K562 (cell line): ENCODE measurements around the gene SND1. TPM values are rescaled to one million over a fixed set of nuclear protein-coding genes. Genes with fewer than 3 reads are reported as not detected.

ENCODE experiments used
- ATAC-seq: fragments of 200-7000 bp; cut with Tn5 transposase; 3 replicates; pipeline ENCODE4 v1.9.1; 2020; ENCODE audit warnings: moderate library complexity
- BruUV-seq: library from RNA; stranded (reverse); fragments of 400-500 nt; replicated peaks from 2 replicates; lab custom pipeline; 2021; lab: Mats Ljungman, UMichigan
- CTCF ChIA-PET: fragments of 300-600 bp; formaldehyde crosslinking; extraction: SDS; loops from one replicate; lab custom pipeline; 2021; ENCODE audit warnings: low intra/inter-chr PET ratio; lab: Yijun Ruan, JAX
- POLR2A ChIA-PET: fragments of 300-600, 350-650 bp; sonication (Branson Sonifier 250); formaldehyde crosslinking; extraction: SDS; loops from one replicate; lab custom pipeline; 2021; ENCODE audit warnings: antibody characterized with exemption, inconsistent platforms; lab: Yijun Ruan, JAX
- DNase-seq, 4 experiments: peaks; one replicate each; pipeline versions ENCODE4 v3.0.0 to v3.0.0-alpha.2; 2011 to 2018; ENCODE audit warnings: low spot score in 3 of 4, mixed read lengths in 3 of 4; ENCODE audit errors: extremely low read depth in 1 of 4
- FAIRE-seq: peaks from 2 replicates; lab custom pipeline; 2011; peaks lifted over from hg19 to GRCh38; lab: Jason Lieb, UNC
- H2AFZ ChIP-seq: 2 replicates; pipeline ENCODE4 v1.6.0; 2011; ENCODE audit warnings: low read depth, low read length, control low read depth, inconsistent platforms
- H3K27ac ChIP-seq: fragments of 200-600 bp; 3 replicates; pipeline ENCODE4 v1.8.0; 2011; ENCODE audit warnings: low read depth, mild to moderate bottlenecking, control low read depth, inconsistent platforms, low read length, moderate library complexity, mixed read lengths; ENCODE audit errors: extremely low read depth
- H3K27me3 ChIP-seq, 2 experiments: fragments of 300-600 bp in 1 of 2; 2 replicates in 1 of 2; 3 replicates in 1 of 2; pipeline versions ENCODE4 v1.6.0 to v1.8.0; 2011; ENCODE audit warnings: inconsistent platforms in 2 of 2, low read length in 2 of 2, mild to moderate bottlenecking in 1 of 2, mixed read lengths in 1 of 2, moderate library complexity in 1 of 2; ENCODE audit not compliant: control insufficient read depth in 2 of 2, insufficient read depth in 2 of 2
- H3K36me3 ChIP-seq: fragments of 300-600 bp; 3 replicates; pipeline ENCODE4 v1.8.0; 2011; ENCODE audit warnings: mild to moderate bottlenecking, low read length, inconsistent platforms; ENCODE audit not compliant: control insufficient read depth, insufficient read depth
- H3K4me1 ChIP-seq, 2 experiments: fragments of 200-600 bp in 1 of 2; replicated peaks in 1 of 2; 2 replicates in 1 of 2; 3 replicates in 1 of 2; pipeline versions ENCODE4 v1.5.1 to v1.8.0; 2011; ENCODE audit warnings: inconsistent platforms in 2 of 2, low read length in 2 of 2, mild to moderate bottlenecking in 1 of 2, mixed read lengths in 1 of 2, moderate library complexity in 1 of 2; ENCODE audit not compliant: control insufficient read depth in 2 of 2, insufficient read depth in 2 of 2
- H3K4me2 ChIP-seq: 2 replicates; pipeline ENCODE4 v1.6.1; 2011; ENCODE audit warnings: low read length, control low read depth, inconsistent platforms, mixed read lengths; ENCODE audit not compliant: insufficient read depth
- H3K4me3 ChIP-seq: fragments of 200-600 bp; sonication (generic), shearing (Covaris generic); 2 replicates; pipeline ENCODE4 v1.5.1; 2016; ENCODE audit warnings: control low read depth, inconsistent platforms
- H3K79me2 ChIP-seq: fragments of 200-600 bp; 3 replicates; pipeline ENCODE4 v1.8.0; 2011; ENCODE audit warnings: low read length, inconsistent platforms; ENCODE audit not compliant: control insufficient read depth, insufficient read depth
- H3K9ac ChIP-seq, 2 experiments: 2 replicates each; pipeline versions ENCODE4 v1.6.0 to v1.6.1; 2011; ENCODE audit warnings: low read depth in 2 of 2, low read length in 2 of 2, control low read depth in 1 of 2, inconsistent platforms in 1 of 2, mild to moderate bottlenecking in 1 of 2, mixed read lengths in 1 of 2; ENCODE audit not compliant: insufficient read depth in 1 of 2
- H3K9me1 ChIP-seq: one replicate; pipeline ENCODE4 v1.6.0; 2011; ENCODE audit warnings: inconsistent platforms, mild to moderate bottlenecking, low read length, moderate library complexity; ENCODE audit not compliant: control insufficient read depth, insufficient read depth
- H3K9me3 ChIP-seq: replicated peaks from 2 replicates; pipeline ENCODE4 v1.5.1; 2011; ENCODE audit warnings: low read depth, low read length, inconsistent platforms; ENCODE audit not compliant: control insufficient read depth, insufficient read depth
- H4K20me1 ChIP-seq: replicated peaks from 2 replicates; pipeline ENCODE4 v1.6.1; 2011; ENCODE audit warnings: low read length, inconsistent platforms, mixed read lengths; ENCODE audit not compliant: control insufficient read depth, insufficient read depth
- CCAR2 ChIP-seq: fragments of 200-400 bp; formaldehyde crosslinking; IDR thresholded peaks from 2 replicates; pipeline ENCODE4 v1.6.1; 2017; ENCODE audit warnings: mild to moderate bottlenecking, low read depth, low read length
- ELF2 ChIP-seq: fragments of 250-450 bp; sonication (Bioruptor Pico); IDR thresholded peaks from 2 replicates; pipeline ENCODE4 v1.5.0; 2021; ENCODE audit warnings: mild to moderate bottlenecking
- EP400 ChIP-seq: fragments of 450-650 bp; IDR thresholded peaks from 2 replicates; pipeline ENCODE4 v1.6.1; 2017; ENCODE audit warnings: antibody characterized with exemption, mild to moderate bottlenecking, moderate library complexity
- KDM1A ChIP-seq, 2 experiments: fragments of 450-650 bp; IDR thresholded peaks; 2 replicates each; pipeline ENCODE4 v1.6.1; 2016; ENCODE audit warnings: mild to moderate bottlenecking in 2 of 2
- PHB2 ChIP-seq: fragments of 450-650 bp; IDR thresholded peaks from 2 replicates; pipeline ENCODE4 v1.6.1; 2017; ENCODE audit warnings: low read depth
- RBM15 ChIP-seq: fragments of 200-400 bp; formaldehyde crosslinking; IDR thresholded peaks from 2 replicates; pipeline ENCODE4 v1.6.1; 2018; ENCODE audit warnings: mild to moderate bottlenecking, low read length, moderate library complexity; ENCODE audit not compliant: insufficient read depth
- ZNF23 ChIP-seq: fragments of 250-450 bp; sonication (Bioruptor Pico); IDR thresholded peaks from 2 replicates; pipeline ENCODE4 v1.4.0; 2020; ENCODE audit warnings: mild to moderate bottlenecking
- WGBS: fragments of 100-300 bp; shearing (Covaris generic); methylation state at CpG from one replicate; pipeline ENCODE4 v1.1.6; 2016; ENCODE audit warnings: low coverage, mixed read lengths; ENCODE audit not compliant: insufficient coverage; ENCODE audit errors: missing lambda C conversion rate; 5-methylcytosine and 5-hydroxymethylcytosine counted together
- in situ Hi-C: fragments of 300-500 bp; cut with MboI; formaldehyde crosslinking; loops from 4 replicates; pipeline ENCODE4 v1.15.0; 2018; ENCODE audit warnings: inconsistent platforms, mixed read lengths
- intact Hi-C: fragments of 100-400 bp; cut with micrococcal nuclease; formaldehyde crosslinking; loops from 2 replicates; pipeline ENCODE4 v1.14.2; 2022
- polyA plus RNA-seq, 8 experiments: library from polyadenylated mRNA; depleted of rRNA in 4 of 8; stranded (reverse) in 5 of 8; unstranded in 3 of 8; fragments of >200 nt; fragmentation: Nextera tagmentation in 2 of 8; fragmentation: Illumina TruSeq in 1 of 8; extraction: Ambion mirVana in 2 of 8; extraction: Trizol in 1 of 8; gene quantifications; 2 replicates each; pipeline versions ENCODE4 v1.2.1 to v1.2.3, GENCODE V29; 2011 to 2014; ENCODE audit warnings: inconsistent platforms in 1 of 8, missing spikeins in 1 of 8
- total RNA-seq, 7 experiments: library from RNA; depleted of rRNA in 6 of 7; stranded (reverse); fragments of >200 nt in 6 of 7; fragmentation: Illumina TruSeq in 2 of 7; extraction: Trizol in 2 of 7; gene quantifications; 2 replicates each; pipeline versions ENCODE4 v1.2.1 to v1.2.3, GENCODE V29; 2011 to 2021; ENCODE audit warnings: low replicate concordance in 1 of 7
- TF ChIP-seq, protein P1 (sequence below): sonication (generic); formaldehyde crosslinking; IDR thresholded peaks from 2 replicates; pipeline ENCODE4 v1.8.0; 2023; ENCODE audit warnings: mild to moderate bottlenecking, missing genetic modification reagents
- TF ChIP-seq, protein P2 (sequence below): sonication (generic); formaldehyde crosslinking; IDR thresholded peaks from 2 replicates; pipeline ENCODE4 v1.8.1; 2022; ENCODE audit warnings: missing genetic modification reagents
- TF ChIP-seq, protein P3 (sequence below): sonication (generic); formaldehyde crosslinking; IDR thresholded peaks from 2 replicates; pipeline ENCODE4 v1.8.1; 2023; ENCODE audit warnings: mild to moderate bottlenecking, missing genetic modification reagents

SND1 gene
- total and polyA plus RNA-seq, 9 of the 15 experiments (the other 6 are each of a cell fraction or from before 2014, with no cell fraction given): 46.5 to 307 (median 191) TPM

DNA sequence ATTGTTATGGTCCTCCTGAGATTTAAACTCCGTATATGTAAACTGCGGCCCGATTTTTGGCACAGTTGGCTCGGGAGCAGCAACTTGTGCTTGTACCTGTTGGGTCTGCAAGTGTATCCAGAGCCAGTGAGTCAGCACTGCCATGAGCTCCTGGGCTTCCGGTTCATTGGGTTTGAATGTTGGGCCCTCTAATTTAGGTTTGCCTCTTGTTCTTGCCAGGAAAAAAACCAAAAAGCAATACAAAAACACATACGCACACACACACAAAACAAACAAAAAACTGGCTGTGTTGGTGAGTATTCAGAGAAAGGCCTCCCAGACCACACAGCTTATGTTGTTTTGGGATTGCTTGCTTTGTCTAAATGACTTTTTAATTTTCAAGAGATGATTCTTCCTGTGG lies 26.3 kb downstream of the SND1 start:
- peaks cover 36% of the 10 kb centered on the region for H4K20me1 ChIP-seq
- TF ChIP-seq ZNF23 (CRISPR knock-in tag) (no peak), EP400 (no peak), PHB2 (no peak), RBM15 (no peak), KDM1A (IDR thresholded peaks at IDR 0.05) (no peak), CCAR2 (no peak), ELF2 (no peak)
- TF ChIP-seq, protein P1, sequence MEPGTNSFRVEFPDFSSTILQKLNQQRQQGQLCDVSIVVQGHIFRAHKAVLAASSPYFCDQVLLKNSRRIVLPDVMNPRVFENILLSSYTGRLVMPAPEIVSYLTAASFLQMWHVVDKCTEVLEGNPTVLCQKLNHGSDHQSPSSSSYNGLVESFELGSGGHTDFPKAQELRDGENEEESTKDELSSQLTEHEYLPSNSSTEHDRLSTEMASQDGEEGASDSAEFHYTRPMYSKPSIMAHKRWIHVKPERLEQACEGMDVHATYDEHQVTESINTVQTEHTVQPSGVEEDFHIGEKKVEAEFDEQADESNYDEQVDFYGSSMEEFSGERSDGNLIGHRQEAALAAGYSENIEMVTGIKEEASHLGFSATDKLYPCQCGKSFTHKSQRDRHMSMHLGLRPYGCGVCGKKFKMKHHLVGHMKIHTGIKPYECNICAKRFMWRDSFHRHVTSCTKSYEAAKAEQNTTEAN (CRISPR knock-in tag): no peak
- TF ChIP-seq, protein P2, sequence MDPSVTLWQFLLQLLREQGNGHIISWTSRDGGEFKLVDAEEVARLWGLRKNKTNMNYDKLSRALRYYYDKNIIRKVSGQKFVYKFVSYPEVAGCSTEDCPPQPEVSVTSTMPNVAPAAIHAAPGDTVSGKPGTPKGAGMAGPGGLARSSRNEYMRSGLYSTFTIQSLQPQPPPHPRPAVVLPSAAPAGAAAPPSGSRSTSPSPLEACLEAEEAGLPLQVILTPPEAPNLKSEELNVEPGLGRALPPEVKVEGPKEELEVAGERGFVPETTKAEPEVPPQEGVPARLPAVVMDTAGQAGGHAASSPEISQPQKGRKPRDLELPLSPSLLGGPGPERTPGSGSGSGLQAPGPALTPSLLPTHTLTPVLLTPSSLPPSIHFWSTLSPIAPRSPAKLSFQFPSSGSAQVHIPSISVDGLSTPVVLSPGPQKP (CRISPR knock-in tag): no peak
- TF ChIP-seq, protein P3, sequence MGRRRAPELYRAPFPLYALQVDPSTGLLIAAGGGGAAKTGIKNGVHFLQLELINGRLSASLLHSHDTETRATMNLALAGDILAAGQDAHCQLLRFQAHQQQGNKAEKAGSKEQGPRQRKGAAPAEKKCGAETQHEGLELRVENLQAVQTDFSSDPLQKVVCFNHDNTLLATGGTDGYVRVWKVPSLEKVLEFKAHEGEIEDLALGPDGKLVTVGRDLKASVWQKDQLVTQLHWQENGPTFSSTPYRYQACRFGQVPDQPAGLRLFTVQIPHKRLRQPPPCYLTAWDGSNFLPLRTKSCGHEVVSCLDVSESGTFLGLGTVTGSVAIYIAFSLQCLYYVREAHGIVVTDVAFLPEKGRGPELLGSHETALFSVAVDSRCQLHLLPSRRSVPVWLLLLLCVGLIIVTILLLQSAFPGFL (CRISPR knock-in tag): no peak
- TF ChIP-seq, all 486 proteins: peak for 0
- WGBS: 96% methylated on average over 6 of the region's 6 CpGs
- Histone ChIP-seq H3K9me1 (no peaks in the 10 kb centered on the region), H3K9me3 (no peaks in the 10 kb centered on the region), H3K27ac (no peak overlapping the region), H3K27me3 (no peaks in the 10 kb centered on the region), H3K9ac (no peak overlapping the region), H3K4me1 (no peaks in the 10 kb centered on the region), H3K79me2 (peaks cover 97% of the 10 kb centered on the region), H2AFZ (no peak overlapping the region), H3K4me3 (no peak overlapping the region), H3K4me2 (no peak overlapping the region), H3K36me3 (peaks cover 76% of the 10 kb centered on the region)
- ChIA-PET CTCF (no interaction called here), POLR2A (interaction anchor here (0.6 to 2.6 kb wide), 8 partner anchors 9 to 58 kb away, joined by 3 to 11 read pairs (median 3); no protein-coding TSS in a partner anchor)
- DNase-seq (no peak), FAIRE-seq (no peak), ATAC-seq (no peak)
- intact Hi-C loops (no loop called here), in situ Hi-C loops (no loop called here)
- BruUV-seq: no TSS peak
